Natural killer cell (primary cell): ENCODE data around the gene CDYL2. TPM values are rescaled to one million over a fixed set of nuclear protein-coding genes. Genes with fewer than 3 reads are reported as not detected.

Experiments
- ATAC-seq, 3 donors: fragments of 150-1000 bp in 2 of 3; fragments of 200-7000 bp in 1 of 3; cut with Tn5 transposase; 1 replicate in 1 of 3; 2 replicates in 2 of 3; pipeline ENCODE4 v1.10.0; 2021; ENCODE audit warnings: mild to moderate bottlenecking in 2 of 3, moderate library complexity in 2 of 3
- DNase-seq, 2 donors: peaks; one replicate each; pipeline versions ENCODE4 v3.0.0 to v3.0.0-alpha.2; 2013 to 2021; ENCODE audit warnings: mixed read lengths in 1 of 2
- H3K27ac ChIP-seq: one replicate; pipeline ENCODE4 v1.5.1; 2013; ENCODE audit warnings: mild to moderate bottlenecking, low read length
- H3K27me3 ChIP-seq: one replicate; pipeline ENCODE4 v1.6.1; 2013; ENCODE audit warnings: low read length; ENCODE audit not compliant: control insufficient read depth, insufficient read depth
- H3K36me3 ChIP-seq: one replicate; pipeline ENCODE4 v1.6.1; 2013; ENCODE audit warnings: low read length; ENCODE audit not compliant: control insufficient read depth, insufficient read depth
- H3K4me1 ChIP-seq: one replicate; pipeline ENCODE4 v1.6.1; 2013; ENCODE audit warnings: low read length; ENCODE audit not compliant: control insufficient read depth, insufficient read depth
- H3K4me3 ChIP-seq: one replicate; pipeline ENCODE4 v1.5.1; 2013; ENCODE audit warnings: low read length
- H3K9me3 ChIP-seq: one replicate; pipeline ENCODE4 v1.6.1; 2013; ENCODE audit warnings: low read length; ENCODE audit not compliant: control insufficient read depth, insufficient read depth
- H3K27ac Mint-ChIP-seq, 2 donors: one replicate each; pipeline ENCODE4 v1.8.0; 2022; ENCODE audit warnings: mild to moderate bottlenecking in 2 of 2, mixed read lengths in 2 of 2, moderate library complexity in 1 of 2
- H3K27me3 Mint-ChIP-seq, 2 donors: one replicate each; pipeline ENCODE4 v1.8.0; 2022; ENCODE audit warnings: low read depth in 2 of 2, mixed read lengths in 2 of 2
- H3K36me3 Mint-ChIP-seq: one replicate; pipeline ENCODE4 v1.8.0; 2022; ENCODE audit warnings: mixed read lengths
- H3K4me1 Mint-ChIP-seq, 2 donors: one replicate each; pipeline ENCODE4 v1.8.0; 2022; ENCODE audit warnings: mixed read lengths in 2 of 2
- H3K4me3 Mint-ChIP-seq: one replicate; pipeline ENCODE4 v1.8.0; 2022; ENCODE audit warnings: mild to moderate bottlenecking, moderate library complexity, mixed read lengths
- H3K9me3 Mint-ChIP-seq, 2 donors: one replicate each; pipeline ENCODE4 v1.8.0; 2022; ENCODE audit warnings: mixed read lengths in 2 of 2
- WGBS: methylation state at CpG from one replicate; pipeline ENCODE4 v1.1.7; 2013; ENCODE audit warnings: missing lambda C conversion rate; ENCODE audit not compliant: insufficient coverage; 5-methylcytosine and 5-hydroxymethylcytosine counted together
- intact Hi-C: fragments of 100-400 bp; cut with micrococcal nuclease; formaldehyde crosslinking; loops from one replicate; pipeline ENCODE4 v1.14.2; 2022
- total RNA-seq, 4 donors: library from RNA; stranded (reverse); fragments of 120-200 nt in 1 of 4; gene quantifications; one replicate each; pipeline versions ENCODE4 v1.2.3 to v1.2.4, GENCODE V29; 2013 to 2022
- TF ChIP-seq, protein P1 (sequence below): fragments of 200-600 bp; IDR thresholded peaks from one replicate; pipeline ENCODE4 v1.8.0; 2022; ENCODE audit warnings: antibody characterized with exemption

Gene CDYL2
- total RNA-seq, 3 donors from 2014 or later (not counting 1 experiment from before 2014, with no cell fraction given), result 2.7 to 14.5 (median 3.4) TPM

- H3K4me3 ChIP-seq, result no peak overlapping the region
- H3K4me1 ChIP-seq, result peaks cover 6% of the 10 kb centered on the region
- no peaks in the 10 kb centered on the region for H3K4me1 Mint-ChIP-seq
- H3K27ac Mint-ChIP-seq, result no peak overlapping the region
- no peak overlapping the region for H3K4me3 Mint-ChIP-seq
- DNase-seq, result no peak
- no peaks in the 10 kb centered on the region for H3K36me3 Mint-ChIP-seq
- H3K27me3 Mint-ChIP-seq, result peaks cover 0 to 4% of the 10 kb centered on the region in 2 donors
- H3K36me3 ChIP-seq, result no peaks in the 10 kb centered on the region
- no peaks in the 10 kb centered on the region for H3K27me3 ChIP-seq
- H3K9me3 Mint-ChIP-seq, result no peaks in the 10 kb centered on the region
- H3K9me3 ChIP-seq, result no peaks in the 10 kb centered on the region
- WGBS, result 88% methylated on average over 15 of the region's 15 CpGs
- TF ChIP-seq, protein P1, sequence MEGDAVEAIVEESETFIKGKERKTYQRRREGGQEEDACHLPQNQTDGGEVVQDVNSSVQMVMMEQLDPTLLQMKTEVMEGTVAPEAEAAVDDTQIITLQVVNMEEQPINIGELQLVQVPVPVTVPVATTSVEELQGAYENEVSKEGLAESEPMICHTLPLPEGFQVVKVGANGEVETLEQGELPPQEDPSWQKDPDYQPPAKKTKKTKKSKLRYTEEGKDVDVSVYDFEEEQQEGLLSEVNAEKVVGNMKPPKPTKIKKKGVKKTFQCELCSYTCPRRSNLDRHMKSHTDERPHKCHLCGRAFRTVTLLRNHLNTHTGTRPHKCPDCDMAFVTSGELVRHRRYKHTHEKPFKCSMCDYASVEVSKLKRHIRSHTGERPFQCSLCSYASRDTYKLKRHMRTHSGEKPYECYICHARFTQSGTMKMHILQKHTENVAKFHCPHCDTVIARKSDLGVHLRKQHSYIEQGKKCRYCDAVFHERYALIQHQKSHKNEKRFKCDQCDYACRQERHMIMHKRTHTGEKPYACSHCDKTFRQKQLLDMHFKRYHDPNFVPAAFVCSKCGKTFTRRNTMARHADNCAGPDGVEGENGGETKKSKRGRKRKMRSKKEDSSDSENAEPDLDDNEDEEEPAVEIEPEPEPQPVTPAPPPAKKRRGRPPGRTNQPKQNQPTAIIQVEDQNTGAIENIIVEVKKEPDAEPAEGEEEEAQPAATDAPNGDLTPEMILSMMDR, result no peak
- intact Hi-C loops, result no loop called here
- ATAC-seq, result no peak
- H3K27ac ChIP-seq, result no peak overlapping the region
Observed at GRCh38 chr16:80666378-80667250, 137.8 kb downstream of the CDYL2 start.

GRCh38 chr16:80665356-80665755 is 139.0 kb downstream of the CDYL2 start:
- Histone ChIP-seq H3K27me3 (no peaks in the 10 kb centered on the region), H3K4me1 (no peaks in the 10 kb centered on the region), H3K9me3 (no peaks in the 10 kb centered on the region), H3K27ac (no peak overlapping the region), H3K36me3 (no peaks in the 10 kb centered on the region), H3K4me3 (no peak overlapping the region)
- H3K4me1 Mint-ChIP-seq, result no peaks in the 10 kb centered on the region
- intact Hi-C loops, result no loop called here
- no peak overlapping the region for H3K4me3 Mint-ChIP-seq
- no peaks in the 10 kb centered on the region for H3K9me3 Mint-ChIP-seq
- H3K27ac Mint-ChIP-seq, result no peak overlapping the region
- TF ChIP-seq, protein P1, result no peak
- 96% methylated on average over 2 of the region's 4 CpGs for WGBS
- no peak for DNase-seq
- H3K36me3 Mint-ChIP-seq, result no peaks in the 10 kb centered on the region
- ATAC-seq, result no peak
- peaks cover 0 to 4% of the 10 kb centered on the region in 2 donors for H3K27me3 Mint-ChIP-seq

DNA sequence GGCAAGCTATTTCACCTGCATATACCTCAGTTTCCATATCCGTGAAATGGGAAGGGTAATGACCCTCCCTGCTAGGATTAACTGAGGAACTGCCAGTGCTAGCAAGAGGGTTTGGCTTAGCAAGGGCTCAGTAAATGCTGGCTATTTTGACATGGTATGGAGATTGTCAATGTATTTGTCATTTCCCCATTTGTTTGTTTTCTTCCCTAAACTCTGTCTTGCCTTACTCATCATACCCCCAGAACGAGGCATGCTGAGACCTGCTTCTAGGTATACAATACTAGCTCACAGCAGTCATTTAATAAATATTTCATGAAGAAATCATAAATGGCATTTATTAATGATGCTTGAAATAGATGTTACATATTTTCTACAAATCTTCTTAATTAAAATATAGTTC is 139.6 kb downstream of the CDYL2 start:
- no peaks in the 10 kb centered on the region for H3K9me3 ChIP-seq
- no peak overlapping the region for H3K4me3 ChIP-seq
- no peaks in the 10 kb centered on the region for H3K27me3 ChIP-seq
- Mint-ChIP-seq H3K4me3 (no peak overlapping the region), H3K27me3 (peaks cover 0 to 4% of the 10 kb centered on the region in 2 donors), H3K4me1 (no peaks in the 10 kb centered on the region), H3K36me3 (no peaks in the 10 kb centered on the region), H3K27ac (no peak overlapping the region), H3K9me3 (peaks cover 0 to 5% of the 10 kb centered on the region in 2 donors)
- H3K4me1 ChIP-seq, result no peaks in the 10 kb centered on the region
- 61% methylated on average over 2 of the region's 2 CpGs for WGBS
- TF ChIP-seq, protein P1, result no peak
- intact Hi-C loops, result no loop called here
- no peak for ATAC-seq
- no peak for DNase-seq
- no peaks in the 10 kb centered on the region for H3K36me3 ChIP-seq
- H3K27ac ChIP-seq, result no peak overlapping the region
